Measurements from ENCODE around the gene CD2AP.

DNA sequence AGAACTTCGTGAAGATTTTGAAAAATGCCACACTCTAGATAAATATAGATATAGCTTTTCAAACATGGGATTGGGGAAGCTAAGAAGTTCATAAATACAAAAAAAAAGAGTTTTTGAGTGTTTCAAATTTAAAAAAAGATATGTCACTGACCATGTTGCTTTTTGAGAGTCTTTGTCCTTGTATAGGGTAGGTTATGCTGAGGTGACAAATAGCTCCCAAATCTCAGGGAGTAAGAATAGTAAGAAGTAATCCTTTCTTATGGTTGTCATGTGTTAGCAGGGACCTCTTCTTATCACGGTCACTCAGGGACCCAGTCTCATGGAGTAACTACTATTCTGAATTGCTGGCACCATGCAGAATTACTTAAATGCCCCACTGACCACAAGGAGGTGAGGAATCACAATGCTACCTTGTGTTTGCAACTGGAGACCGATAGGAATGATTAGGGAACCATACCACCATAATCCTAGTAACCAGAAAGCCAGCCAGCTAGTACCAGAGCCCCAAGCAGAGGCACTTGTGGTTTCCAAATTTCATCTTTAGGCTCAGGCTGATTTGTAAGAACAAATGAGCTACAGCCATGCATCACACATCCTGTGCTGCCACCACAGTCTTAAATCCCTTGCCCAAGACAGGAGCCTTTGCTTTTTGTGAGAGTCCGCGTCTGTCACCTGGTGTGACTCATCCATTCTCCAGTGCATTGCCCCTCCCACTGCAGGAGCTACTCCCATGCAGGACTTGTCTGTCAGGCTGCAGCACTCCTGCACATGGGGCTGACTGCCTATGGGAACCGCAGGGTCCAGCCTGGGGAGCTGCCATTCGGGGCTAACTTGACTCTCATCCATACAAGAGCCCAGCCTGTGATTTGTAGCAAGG lies 178.4 kb downstream of the CD2AP start:
- TF ChIP-seq, protein P1, sequence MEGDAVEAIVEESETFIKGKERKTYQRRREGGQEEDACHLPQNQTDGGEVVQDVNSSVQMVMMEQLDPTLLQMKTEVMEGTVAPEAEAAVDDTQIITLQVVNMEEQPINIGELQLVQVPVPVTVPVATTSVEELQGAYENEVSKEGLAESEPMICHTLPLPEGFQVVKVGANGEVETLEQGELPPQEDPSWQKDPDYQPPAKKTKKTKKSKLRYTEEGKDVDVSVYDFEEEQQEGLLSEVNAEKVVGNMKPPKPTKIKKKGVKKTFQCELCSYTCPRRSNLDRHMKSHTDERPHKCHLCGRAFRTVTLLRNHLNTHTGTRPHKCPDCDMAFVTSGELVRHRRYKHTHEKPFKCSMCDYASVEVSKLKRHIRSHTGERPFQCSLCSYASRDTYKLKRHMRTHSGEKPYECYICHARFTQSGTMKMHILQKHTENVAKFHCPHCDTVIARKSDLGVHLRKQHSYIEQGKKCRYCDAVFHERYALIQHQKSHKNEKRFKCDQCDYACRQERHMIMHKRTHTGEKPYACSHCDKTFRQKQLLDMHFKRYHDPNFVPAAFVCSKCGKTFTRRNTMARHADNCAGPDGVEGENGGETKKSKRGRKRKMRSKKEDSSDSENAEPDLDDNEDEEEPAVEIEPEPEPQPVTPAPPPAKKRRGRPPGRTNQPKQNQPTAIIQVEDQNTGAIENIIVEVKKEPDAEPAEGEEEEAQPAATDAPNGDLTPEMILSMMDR (IDR thresholded peaks at IDR 0.05): no peak
- TF ChIP-seq POLR2A (IDR thresholded peaks at IDR 0.05): no peak
